Choroid plexus epithelial cell (primary cell): ENCODE measurements around the gene KCNAB1.
"Not testable (repeated sequence)": the region's sequence is repeated elsewhere in the genome, so short reads cannot be mapped to it uniquely, and the experiment has no call there.

ENCODE experiments used
- DNase-seq: peaks from one replicate; pipeline ENCODE4 v3.0.0-alpha.2; 2010; ENCODE audit warnings: low read depth
- H3K4me3 ChIP-seq: 2 replicates; pipeline ENCODE4 v1.5.1; 2011; ENCODE audit warnings: low read depth, mild to moderate bottlenecking, control low read depth, low read length, moderate library complexity
- TF ChIP-seq, protein P1 (sequence below): conservative IDR thresholded peaks from 2 replicates; pipeline ENCODE4 v1.5.1; 2011; ENCODE audit warnings: low read depth, mild to moderate bottlenecking, control low read depth, inconsistent platforms, low read length, moderate library complexity

KCNAB1 gene

DNA sequence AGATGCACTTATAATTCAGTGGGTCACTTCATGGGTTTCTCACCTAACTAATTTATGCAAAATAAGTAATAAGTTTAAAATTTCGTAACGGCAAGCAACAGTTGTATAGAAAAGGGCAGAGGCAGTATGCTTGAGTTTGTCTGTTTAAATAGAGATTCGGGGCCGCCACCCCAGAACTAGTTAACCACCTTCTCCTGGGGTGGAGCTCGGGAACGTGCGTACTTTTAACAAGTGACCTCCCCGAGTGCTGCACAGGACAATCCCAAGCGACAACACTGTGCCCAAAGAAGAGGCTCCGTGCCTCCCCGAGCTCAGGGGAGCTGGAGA is 434.1 kb downstream of the KCNAB1 start:
- DNase-seq = no peak
- TF ChIP-seq, protein P1, sequence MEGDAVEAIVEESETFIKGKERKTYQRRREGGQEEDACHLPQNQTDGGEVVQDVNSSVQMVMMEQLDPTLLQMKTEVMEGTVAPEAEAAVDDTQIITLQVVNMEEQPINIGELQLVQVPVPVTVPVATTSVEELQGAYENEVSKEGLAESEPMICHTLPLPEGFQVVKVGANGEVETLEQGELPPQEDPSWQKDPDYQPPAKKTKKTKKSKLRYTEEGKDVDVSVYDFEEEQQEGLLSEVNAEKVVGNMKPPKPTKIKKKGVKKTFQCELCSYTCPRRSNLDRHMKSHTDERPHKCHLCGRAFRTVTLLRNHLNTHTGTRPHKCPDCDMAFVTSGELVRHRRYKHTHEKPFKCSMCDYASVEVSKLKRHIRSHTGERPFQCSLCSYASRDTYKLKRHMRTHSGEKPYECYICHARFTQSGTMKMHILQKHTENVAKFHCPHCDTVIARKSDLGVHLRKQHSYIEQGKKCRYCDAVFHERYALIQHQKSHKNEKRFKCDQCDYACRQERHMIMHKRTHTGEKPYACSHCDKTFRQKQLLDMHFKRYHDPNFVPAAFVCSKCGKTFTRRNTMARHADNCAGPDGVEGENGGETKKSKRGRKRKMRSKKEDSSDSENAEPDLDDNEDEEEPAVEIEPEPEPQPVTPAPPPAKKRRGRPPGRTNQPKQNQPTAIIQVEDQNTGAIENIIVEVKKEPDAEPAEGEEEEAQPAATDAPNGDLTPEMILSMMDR = no peak
- H3K4me3 ChIP-seq = peak overlapping the region; percentile 79

DNA sequence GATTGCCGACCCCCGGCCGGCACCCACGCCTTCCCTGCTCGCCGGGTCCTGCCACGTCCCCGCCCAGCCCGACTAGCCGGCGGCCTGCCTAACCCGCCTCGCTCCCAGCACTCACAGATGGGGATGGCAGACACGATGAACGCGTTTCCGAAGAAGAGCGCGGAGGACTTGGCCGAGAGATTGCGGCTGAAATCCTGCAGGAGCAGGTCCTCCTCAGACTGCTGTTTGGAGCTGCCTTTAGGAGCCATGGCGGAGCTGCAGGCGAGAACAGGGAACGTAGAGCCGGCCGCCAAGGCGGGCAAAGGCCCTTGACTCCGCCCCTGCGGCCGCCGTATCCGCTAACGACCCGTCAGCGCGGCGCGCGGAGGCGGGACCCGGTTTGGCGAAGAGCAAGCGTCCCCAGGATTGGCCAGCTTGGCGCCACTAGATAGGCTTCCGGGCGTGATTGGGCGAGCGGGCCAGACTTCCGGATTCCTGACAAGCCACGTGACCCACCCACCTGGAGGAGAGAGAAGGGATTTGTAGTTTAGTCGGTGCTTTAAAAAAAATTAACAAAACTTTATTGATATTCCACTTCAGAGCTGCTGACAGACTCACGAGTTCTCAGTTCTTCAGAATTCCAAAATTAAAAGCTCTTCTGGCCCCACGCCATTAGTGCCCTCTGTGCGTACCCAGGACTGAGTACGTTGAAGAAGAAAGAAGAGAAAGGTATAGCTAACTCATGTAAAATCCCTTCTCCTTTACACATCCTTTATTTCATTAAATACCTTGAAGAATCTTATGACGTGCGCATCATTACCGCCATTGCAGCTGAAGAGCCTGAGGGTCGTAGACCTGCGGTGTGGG is 434.7 kb downstream of the KCNAB1 start, which contains the start of gene SSR3:
Gene SSR3 (minus strand): TSS at position 276 of the 846 bp plus-strand sequence. CDS start 28 bp downstream, at position 248.
- peak; percentile 100 for DNase-seq
- peak within 1 kb of the TSS; percentile 79 for H3K4me3 ChIP-seq
- TF ChIP-seq, protein P1 = peak; percentile 16

DNA sequence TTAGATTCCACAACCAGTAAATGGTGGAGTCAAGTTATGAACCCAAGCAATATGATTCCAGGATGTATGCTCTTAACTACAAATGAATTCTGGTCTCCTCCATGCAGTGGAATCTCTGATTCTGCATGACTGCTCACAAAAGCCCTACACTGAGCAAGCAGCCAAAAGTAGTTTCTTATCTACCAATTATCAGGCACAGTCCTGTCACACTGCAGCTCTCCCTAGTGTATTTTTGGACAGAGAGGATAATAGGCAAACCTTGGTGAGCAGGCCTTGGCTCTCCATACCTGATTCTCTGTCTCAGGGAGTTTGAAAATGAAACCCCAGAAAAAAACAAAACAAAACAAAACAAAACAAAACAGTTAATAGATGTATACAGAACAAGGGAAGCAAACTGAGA is 438.0 kb downstream of the KCNAB1 start:
- DNase-seq = no peak
- no peak overlapping the region for H3K4me3 ChIP-seq
- TF ChIP-seq, protein P1 = no peak

- H3K4me3 ChIP-seq = no peak overlapping the region
- DNase-seq = no peak
- TF ChIP-seq, protein P1 = no peak
Measured at GRCh38 chr3:156559321-156559720, 438.9 kb downstream of the KCNAB1 start.

GRCh38 chr3:156561533-156561932 is 441.2 kb downstream of the KCNAB1 start:
- TF ChIP-seq, protein P1 = no peak
- H3K4me3 ChIP-seq = no peak overlapping the region
- DNase-seq = no peak

- H3K4me3 ChIP-seq, DNase-seq: not testable (repeated sequence)
Measured at GRCh38 chr3:156562486-156562885, 442.1 kb downstream of the KCNAB1 start.

GRCh38 chr3:156563900-156564682 is 443.7 kb downstream of the KCNAB1 start:
- no peak overlapping the region for H3K4me3 ChIP-seq
- DNase-seq = no peak
- TF ChIP-seq, protein P1 = no peak

DNA sequence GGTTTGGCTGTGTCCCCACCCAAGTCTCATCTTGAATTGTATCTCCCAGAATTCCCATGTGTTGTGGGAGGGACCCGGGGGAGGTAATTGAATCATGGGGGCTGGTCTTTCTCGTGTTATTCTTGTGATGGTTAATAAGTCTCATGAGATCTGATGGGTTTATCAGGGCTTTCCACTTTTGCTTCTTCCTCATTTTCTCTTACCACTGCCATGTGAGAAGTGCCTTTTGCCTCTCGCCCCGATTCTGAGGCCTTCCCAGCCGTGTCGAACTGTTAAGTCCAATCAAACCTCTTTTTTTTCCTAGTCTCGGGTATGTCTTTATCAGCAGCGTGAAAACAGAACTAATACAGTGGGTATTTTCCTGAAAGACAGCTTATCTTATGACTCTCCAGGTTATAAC is 448.6 kb downstream of the KCNAB1 start:
- H3K4me3 ChIP-seq, DNase-seq: not testable (repeated sequence)

GRCh38 chr3:156569881-156570280 is 449.5 kb downstream of the KCNAB1 start:
- H3K4me3 ChIP-seq, DNase-seq: not testable (repeated sequence)
